Spleen (tissue), 11 donors: Measurements from ENCODE around the gene HOXA13. TPM values are rescaled to one million over a fixed set of nuclear protein-coding genes. Genes with fewer than 3 reads are reported as not detected.

Source experiments
- DNase-seq: peaks from one replicate; pipeline ENCODE4 v3.0.0-alpha.2; 2020
- H3K27ac ChIP-seq, 8 donors: fragments of 200-600 bp; sonication (generic) in 7 of 8; 1 replicate in 4 of 8; 2 replicates in 4 of 8; pipeline versions ENCODE4 v1.5.0 to v1.8.0; 2016 to 2021; ENCODE audit warnings: inconsistent platforms in 4 of 8, mild to moderate bottlenecking in 4 of 8, moderate library complexity in 1 of 8
- H3K27me3 ChIP-seq, 7 donors: fragments of 200-600 bp; sonication (generic) in 6 of 7; replicated peaks in 1 of 7; 1 replicate in 4 of 7; 2 replicates in 3 of 7; pipeline versions ENCODE4 v1.5.0 to v1.8.0; 2016 to 2021; ENCODE audit warnings: inconsistent platforms in 3 of 7, mild to moderate bottlenecking in 1 of 7
- H3K36me3 ChIP-seq, 6 donors: fragments of 200-600 bp; sonication (generic) in 5 of 6; 1 replicate in 4 of 6; 2 replicates in 2 of 6; pipeline versions ENCODE4 v1.5.0 to v1.8.0; 2016 to 2021; ENCODE audit warnings: inconsistent platforms in 2 of 6
- H3K4me1 ChIP-seq, 6 donors: fragments of 200-600 bp; sonication (generic) in 5 of 6; 1 replicate in 3 of 6; 2 replicates in 3 of 6; pipeline versions ENCODE4 v1.5.0 to v1.8.0; 2016 to 2021; ENCODE audit warnings: inconsistent platforms in 3 of 6
- H3K4me3 ChIP-seq, 8 donors: fragments of 200-600 bp; sonication (generic) in 7 of 8; 1 replicate in 4 of 8; 2 replicates in 4 of 8; pipeline versions ENCODE4 v1.5.0 to v1.8.0; 2016 to 2021; ENCODE audit warnings: inconsistent platforms in 4 of 8, mild to moderate bottlenecking in 4 of 8, moderate library complexity in 2 of 8
- H3K9me3 ChIP-seq, 8 donors: fragments of 200-600 bp; sonication (generic) in 7 of 8; 1 replicate in 4 of 8; 2 replicates in 4 of 8; pipeline versions ENCODE4 v1.5.0 to v1.8.0; 2016 to 2021; ENCODE audit warnings: inconsistent platforms in 4 of 8
- POLR2A ChIP-seq, 3 donors: fragments of 450-650 bp; IDR thresholded peaks; one replicate each; pipeline ENCODE4 v1.5.1; 2017; ENCODE audit warnings: antibody characterized with exemption in 3 of 3, mild to moderate bottlenecking in 1 of 3
- POLR2AphosphoS5 ChIP-seq, 3 donors: sonication (generic); formaldehyde crosslinking; IDR thresholded peaks; one replicate each; pipeline ENCODE4 v1.5.1; 2017; ENCODE audit warnings: antibody characterized with exemption in 3 of 3
- WGBS, 5 donors: extraction: QIAGEN DNeasy Blood & Tissue Kit in 3 of 5; methylation state at CpG; one replicate each; pipeline versions ENCODE4 v1.1.5 to v1.1.7; 2013 to 2018; 5-methylcytosine and 5-hydroxymethylcytosine counted together
- intact Hi-C: fragments of 100-400 bp; cut with DNase I; formaldehyde crosslinking; loops from one replicate; pipeline ENCODE4 v1.15.0; 2023; ENCODE audit warnings: low total_unique reads
- polyA plus RNA-seq, 3 donors: library from polyadenylated mRNA; stranded (reverse); fragments of 200-250 nt; gene quantifications; one replicate each; pipeline ENCODE4 v1.2.1, GENCODE V29; 2013
- total RNA-seq, 7 donors: library from RNA; depleted of rRNA in 3 of 7; stranded (reverse); fragments of >200 nt in 3 of 7; fragmentation: NEBNext Ultra II Directional in 4 of 7; extraction: Animal tissue kit (Norgen Biotek cat#: 25700) in 4 of 7; gene quantifications; one replicate each; pipeline versions ENCODE4 v1.1.0 to v1.2.1, GENCODE V29; 2016 to 2021
- TF ChIP-seq, protein P1 (sequence below), 11 experiments: fragments of 200-600 bp in 7 of 11; fragments of 450-650 bp in 4 of 11; sonication (generic) in 4 of 11; IDR thresholded peaks in 8 of 11; conservative IDR thresholded peaks in 3 of 11; 1 replicate in 7 of 11; 2 replicates in 4 of 11; pipeline versions ENCODE4 v1.4.0 to v1.8.0; 2016 to 2021; ENCODE audit warnings: antibody characterized with exemption in 11 of 11, inconsistent platforms in 4 of 11, mild to moderate bottlenecking in 1 of 11
- donor health status: healthy with polysubstance abuse.
- donor health status: DM: no; HTN: no; CAD: no; lungs with moderate emphysema.
- donor health status: DM: no; HTN: no; CAD: no.
- donor health status: Bipolar disorder and iron deficiency.
- donor health status: healthy.
- donor health status: DM: no; HTN: no; CAD: no.
- donor health status: DM: yes; HTN: yes; CAD: no.

The HOXA13 gene
- total and polyA plus RNA-seq, 10 donors, result not detected

DNA sequence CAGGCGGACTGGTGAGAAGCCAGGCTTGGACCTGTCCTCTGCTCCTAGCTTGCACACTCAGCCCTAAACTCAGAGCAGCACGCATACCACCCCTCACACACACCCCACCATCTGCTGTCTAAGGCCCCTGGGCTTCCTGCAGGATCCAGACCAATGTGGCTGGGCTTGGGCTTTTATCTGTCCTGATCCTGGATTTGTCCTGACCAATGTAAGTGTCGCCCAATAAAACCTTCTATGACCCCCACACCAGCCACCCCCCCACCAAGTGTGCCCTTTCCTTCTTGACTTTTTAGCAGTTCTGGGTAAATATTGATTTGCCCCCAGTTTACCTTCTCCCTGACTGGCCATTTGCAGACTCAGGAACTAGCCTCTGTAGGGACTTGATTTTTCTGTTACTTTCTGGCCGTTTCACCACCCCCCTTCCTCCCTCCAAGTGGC is 1.7 kb upstream of the HOXA13 start:
- Histone ChIP-seq H3K36me3 (no peaks in the 10 kb centered on the region), H3K27me3 (peaks cover 24 to 100% (median 96%) of the 10 kb centered on the region in 7 donors), H3K27ac (no peak overlapping the region), H3K4me3 (peak overlapping the region in 4 of 8 donors; percentile 5 to 68 (median 6)), H3K4me1 (peaks cover 12 to 72% (median 54%) of the 10 kb centered on the region in 6 donors), H3K9me3 (no peaks in the 10 kb centered on the region)
- 7 to 13% (median 12%) methylated on average over 4 of the region's 4 CpGs for WGBS, 5 donors
- intact Hi-C loops, result no loop called here
- DNase-seq, result peak; percentile 39
- TF ChIP-seq, protein P1, sequence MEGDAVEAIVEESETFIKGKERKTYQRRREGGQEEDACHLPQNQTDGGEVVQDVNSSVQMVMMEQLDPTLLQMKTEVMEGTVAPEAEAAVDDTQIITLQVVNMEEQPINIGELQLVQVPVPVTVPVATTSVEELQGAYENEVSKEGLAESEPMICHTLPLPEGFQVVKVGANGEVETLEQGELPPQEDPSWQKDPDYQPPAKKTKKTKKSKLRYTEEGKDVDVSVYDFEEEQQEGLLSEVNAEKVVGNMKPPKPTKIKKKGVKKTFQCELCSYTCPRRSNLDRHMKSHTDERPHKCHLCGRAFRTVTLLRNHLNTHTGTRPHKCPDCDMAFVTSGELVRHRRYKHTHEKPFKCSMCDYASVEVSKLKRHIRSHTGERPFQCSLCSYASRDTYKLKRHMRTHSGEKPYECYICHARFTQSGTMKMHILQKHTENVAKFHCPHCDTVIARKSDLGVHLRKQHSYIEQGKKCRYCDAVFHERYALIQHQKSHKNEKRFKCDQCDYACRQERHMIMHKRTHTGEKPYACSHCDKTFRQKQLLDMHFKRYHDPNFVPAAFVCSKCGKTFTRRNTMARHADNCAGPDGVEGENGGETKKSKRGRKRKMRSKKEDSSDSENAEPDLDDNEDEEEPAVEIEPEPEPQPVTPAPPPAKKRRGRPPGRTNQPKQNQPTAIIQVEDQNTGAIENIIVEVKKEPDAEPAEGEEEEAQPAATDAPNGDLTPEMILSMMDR (IDR thresholded peaks at IDR 0.05 in 8 of 11, conservative IDR thresholded peaks at IDR 0.05 in 3 of 11), result no peak
- no peak for TF ChIP-seq POLR2A (IDR thresholded peaks at IDR 0.05)
- no peak for TF ChIP-seq POLR2AphosphoS5 (IDR thresholded peaks at IDR 0.05)

DNA sequence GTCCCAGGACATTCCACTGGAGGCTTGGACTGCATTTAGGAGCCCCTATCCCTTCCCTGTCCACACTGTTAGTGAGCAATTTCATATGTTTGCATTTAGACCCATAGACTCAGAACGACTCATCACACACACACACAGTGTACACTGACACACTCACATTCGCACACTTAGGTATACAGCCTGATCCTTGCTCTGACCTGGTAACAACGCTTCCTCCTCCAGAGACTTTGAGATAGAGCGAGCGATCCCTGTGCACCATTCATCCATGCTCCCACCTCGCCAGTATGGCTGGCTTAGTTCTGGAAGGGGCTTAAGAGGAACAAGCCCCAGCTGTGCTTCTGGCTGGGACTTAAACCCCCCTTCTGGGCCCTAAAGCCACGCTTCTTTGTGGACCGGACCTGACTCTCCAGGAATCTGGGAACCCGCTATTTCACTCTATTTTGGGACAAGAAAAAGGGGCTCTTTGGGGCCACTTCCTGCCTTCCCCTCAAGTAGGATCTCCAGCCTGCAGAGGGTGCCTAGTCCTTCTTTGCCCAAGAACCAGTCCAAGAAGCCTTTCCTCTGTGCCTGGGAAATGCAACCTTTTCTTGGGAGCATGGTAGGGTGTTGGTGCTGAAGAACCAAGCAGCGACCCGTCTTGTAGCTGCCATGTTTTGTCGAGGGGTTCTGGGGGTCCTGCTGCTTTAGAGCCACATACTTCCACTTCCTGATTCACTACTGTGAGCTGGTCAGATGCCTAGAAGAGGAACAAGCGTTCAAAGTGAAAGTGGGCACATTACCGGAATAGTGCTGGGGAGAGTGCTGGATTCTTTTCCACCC is 1.1 kb upstream of the HOXA13 start:
- H3K27ac ChIP-seq, result no peak overlapping the region
- intact Hi-C loops, result no loop called here
- TF ChIP-seq POLR2AphosphoS5 (IDR thresholded peaks at IDR 0.05) (no peak), POLR2A (IDR thresholded peaks at IDR 0.05) (no peak)
- TF ChIP-seq, protein P1 (IDR thresholded peaks at IDR 0.05 in 8 of 11, conservative IDR thresholded peaks at IDR 0.05 in 3 of 11), result no peak
- H3K4me3 ChIP-seq, result peak overlapping the region in 6 of 8 donors; percentile 6 to 68 (median 34)
- no peak for DNase-seq
- WGBS, 5 donors, result 4 to 11% (median 9%) methylated on average over 13 to 14 of the region's 14 CpGs
- peaks cover 22 to 100% (median 96%) of the 10 kb centered on the region in 7 donors for H3K27me3 ChIP-seq
- no peaks in the 10 kb centered on the region for H3K9me3 ChIP-seq
- no peaks in the 10 kb centered on the region for H3K36me3 ChIP-seq
- H3K4me1 ChIP-seq, result peaks cover 12 to 76% (median 56%) of the 10 kb centered on the region in 6 donors

DNA sequence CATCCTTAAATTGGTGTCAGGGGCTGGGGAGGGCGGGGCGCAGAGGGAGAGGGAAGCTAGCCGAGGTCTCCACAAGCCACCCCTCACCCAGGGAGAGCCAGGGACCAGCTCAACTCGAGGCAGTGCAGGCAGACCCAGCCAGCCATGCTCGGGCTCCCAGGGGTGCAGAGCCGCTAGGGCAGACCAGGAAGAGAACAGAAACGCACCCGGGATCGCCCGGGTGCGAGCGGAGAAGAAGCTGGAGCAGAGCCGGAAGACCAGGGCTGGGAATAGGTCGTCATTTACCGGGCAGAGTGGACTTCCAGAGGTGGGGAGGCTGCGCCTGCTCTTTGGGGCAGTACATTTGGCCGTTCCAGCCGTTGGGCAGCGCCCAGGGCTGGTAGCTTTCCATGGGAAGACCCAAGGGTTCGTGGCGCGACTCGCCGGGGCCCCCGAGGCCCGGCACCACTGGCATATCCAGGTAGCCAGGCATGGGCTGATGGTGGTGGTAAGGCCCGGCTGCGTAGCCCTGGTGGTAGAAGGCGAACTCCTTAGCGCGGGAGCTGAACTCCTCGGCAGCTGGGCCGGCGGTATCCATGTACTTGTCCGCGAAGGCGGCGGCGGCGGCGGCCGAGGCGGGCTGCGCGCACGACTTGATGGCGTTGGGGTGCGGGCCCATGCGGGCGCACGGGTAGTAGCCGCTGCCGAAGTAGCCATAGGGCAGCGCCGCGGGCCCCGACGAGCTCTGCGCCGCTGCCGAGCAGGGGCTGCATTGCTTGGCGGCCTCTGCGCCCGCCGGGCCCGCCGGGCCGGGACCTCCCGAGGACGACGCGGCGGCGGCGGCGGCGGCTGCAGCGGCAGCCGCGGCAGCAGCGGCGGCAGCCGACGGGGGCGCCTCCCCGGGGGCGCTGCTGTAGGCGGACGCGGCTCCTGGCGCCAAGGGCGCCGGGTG is 755 bp downstream of the HOXA13 start:
- no peaks in the 10 kb centered on the region for H3K9me3 ChIP-seq
- TF ChIP-seq, protein P1 (IDR thresholded peaks at IDR 0.05 in 8 of 11, conservative IDR thresholded peaks at IDR 0.05 in 3 of 11), result no peak
- TF ChIP-seq POLR2AphosphoS5 (IDR thresholded peaks at IDR 0.05) (no peak), POLR2A (IDR thresholded peaks at IDR 0.05) (no peak)
- DNase-seq, result peak; percentile 77
- no peaks in the 10 kb centered on the region for H3K36me3 ChIP-seq
- H3K4me1 ChIP-seq, result peaks cover 8 to 58% (median 43%) of the 10 kb centered on the region in 6 donors
- H3K27me3 ChIP-seq, result peaks cover 32 to 100% (median 96%) of the 10 kb centered on the region in 7 donors
- intact Hi-C loops, result loop anchor here (10.0 kb wide), 4 partner anchors 586 to 896 kb away; no protein-coding TSS in a partner anchor
- 4 to 9% (median 4%) methylated on average over 19 to 93 of the region's 93 CpGs for WGBS, 5 donors
- no peak overlapping the region for H3K27ac ChIP-seq
- H3K4me3 ChIP-seq, result peak overlapping the region in 7 of 8 donors; percentile 8 to 68 (median 26)
